Keratinocyte (primary cell): ENCODE measurements around the gene SORBS2. TPM values are rescaled to one million over a fixed set of nuclear protein-coding genes. Genes with fewer than 3 reads are reported as not detected.

ENCODE experiments used
- DNase-seq: peaks from one replicate; pipeline ENCODE4 v3.0.0-alpha.2; 2011; ENCODE audit warnings: low read depth, missing footprints, low spot score
- FAIRE-seq: peaks from 2 replicates; lab custom pipeline; 2011; peaks lifted over from hg19 to GRCh38; lab: Jason Lieb, UNC
- H2AFZ ChIP-seq: 2 replicates; pipeline ENCODE4 v1.6.0; 2012; ENCODE audit warnings: low read length, control low read depth, inconsistent platforms; ENCODE audit not compliant: control insufficient read depth
- H3K27ac ChIP-seq: 2 replicates; pipeline ENCODE4 v1.5.1; 2011; ENCODE audit warnings: low read length; ENCODE audit not compliant: control insufficient read depth, insufficient read depth
- H3K27me3 ChIP-seq: 3 replicates; pipeline ENCODE4 v1.6.0; 2011; ENCODE audit warnings: low read length; ENCODE audit not compliant: control insufficient read depth, insufficient read depth; ENCODE audit errors: extremely low read depth
- H3K36me3 ChIP-seq, 2 experiments: 2 replicates in 1 of 2; 3 replicates in 1 of 2; pipeline ENCODE4 v1.5.1; 2011; ENCODE audit warnings: low read length in 2 of 2, mild to moderate bottlenecking in 1 of 2; ENCODE audit not compliant: control insufficient read depth in 2 of 2, insufficient read depth in 2 of 2; ENCODE audit errors: extremely low read depth in 1 of 2
- H3K4me1 ChIP-seq: 3 replicates; pipeline ENCODE4 v1.5.1; 2011; ENCODE audit warnings: low read length; ENCODE audit not compliant: control insufficient read depth, insufficient read depth; ENCODE audit errors: extremely low read depth
- H3K4me2 ChIP-seq: 3 replicates; pipeline ENCODE4 v1.6.0; 2011; ENCODE audit warnings: low read depth, low read length; ENCODE audit not compliant: control insufficient read depth, insufficient read depth; ENCODE audit errors: extremely low read depth
- H3K4me3 ChIP-seq, 3 experiments: fragments of 200-600 bp in 1 of 3; sonication (generic) in 1 of 3; 2 replicates in 2 of 3; 3 replicates in 1 of 3; pipeline ENCODE4 v1.5.1; 2011 to 2016; ENCODE audit warnings: low read length in 3 of 3, mild to moderate bottlenecking in 3 of 3, control low read depth in 2 of 3, inconsistent platforms in 1 of 3, low read depth in 1 of 3, mixed read lengths in 1 of 3, mixed run types in 1 of 3, moderate library complexity in 1 of 3; ENCODE audit not compliant: control insufficient read depth in 2 of 3, insufficient read depth in 2 of 3; ENCODE audit errors: extremely low read depth in 1 of 3
- H3K79me2 ChIP-seq: 2 replicates; pipeline ENCODE4 v1.6.0; 2012; ENCODE audit warnings: low read length; ENCODE audit not compliant: control insufficient read depth, insufficient read depth
- H3K9ac ChIP-seq: 3 replicates; pipeline ENCODE4 v1.6.0; 2011; ENCODE audit warnings: low read length; ENCODE audit not compliant: control insufficient read depth, insufficient read depth; ENCODE audit errors: extremely low read depth
- H3K9me1 ChIP-seq: 3 replicates; pipeline ENCODE4 v1.6.0; 2011; ENCODE audit warnings: low read length; ENCODE audit not compliant: control insufficient read depth, insufficient read depth; ENCODE audit errors: extremely low read depth
- H3K9me3 ChIP-seq: 2 replicates; pipeline ENCODE4 v1.5.1; 2012; ENCODE audit warnings: low read depth, low read length; ENCODE audit not compliant: control insufficient read depth
- H4K20me1 ChIP-seq: 3 replicates; pipeline ENCODE4 v1.6.0; 2011; ENCODE audit warnings: low read length; ENCODE audit not compliant: control insufficient read depth, insufficient read depth; ENCODE audit errors: extremely low read depth
- EZH2 ChIP-seq: IDR thresholded peaks from one replicate; pipeline ENCODE4 v1.6.1; 2012; ENCODE audit warnings: inconsistent platforms, mild to moderate bottlenecking, low read length, moderate library complexity
- dilution Hi-C: fragments of 300-500 bp; cut with MboI; formaldehyde crosslinking; loops from one replicate; pipeline ENCODE4 v1.7.0; 2020; ENCODE audit warnings: low sequenced_read_pairs; ENCODE audit not compliant: extremely low pct_ligation_motif_present
- polyA plus RNA-seq, 5 experiments: library from polyadenylated mRNA; depleted of rRNA in 3 of 5; stranded (reverse) in 3 of 5; stranded (forward) in 1 of 5; unstranded in 1 of 5; fragments of >200 nt; gene quantifications; 1 replicate in 1 of 5; 2 replicates in 3 of 5; 3 replicates in 1 of 5; pipeline versions ENCODE4 v1.2.1 to v1.2.3, GENCODE V29; 2011 to 2012; ENCODE audit warnings: missing spikeins in 2 of 5, low read depth in 1 of 5, low replicate concordance in 1 of 5
- TF ChIP-seq, protein P1 (sequence below), 3 experiments: IDR thresholded peaks in 1 of 3; conservative IDR thresholded peaks in 1 of 3; optimal IDR thresholded peaks in 1 of 3; 2 replicates in 2 of 3; 3 replicates in 1 of 3; pipeline versions ENCODE3 to v1.5.1; 2011; ENCODE audit warnings: low read length in 3 of 3, mild to moderate bottlenecking in 3 of 3, moderate library complexity in 2 of 3, control low read depth in 1 of 3, inconsistent platforms in 1 of 3; ENCODE audit not compliant: insufficient read depth in 2 of 3; ENCODE audit errors: extremely low read depth in 1 of 3

SORBS2 gene
- polyA plus RNA-seq, 1 donor (not counting 4 experiments of a cell fraction or from before 2014, with no cell fraction given), result 0.14 TPM

DNA sequence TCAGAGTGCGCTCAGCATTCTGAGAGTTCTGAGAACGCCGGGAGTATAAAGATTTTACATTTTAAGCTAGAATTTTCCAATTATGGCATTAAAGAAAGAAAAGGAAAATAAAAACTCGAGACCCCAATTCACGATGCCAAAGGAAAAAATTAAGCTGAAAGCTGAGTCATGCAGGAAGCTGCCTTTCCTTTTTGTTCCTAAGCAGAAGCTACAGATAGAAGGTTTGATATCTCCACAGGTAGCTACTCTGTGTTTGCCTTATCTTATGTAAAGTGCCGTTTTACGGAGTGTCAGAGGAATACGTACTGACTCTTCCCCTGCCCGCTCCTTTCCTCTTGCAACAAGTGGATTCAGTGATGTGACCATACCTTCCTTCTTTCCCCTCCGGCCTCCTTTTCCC is 10.8 kb upstream of the SORBS2 start:
- no peak for DNase-seq
- peaks cover 5% of the 10 kb centered on the region for H3K9me3 ChIP-seq
- no peak overlapping the region for H3K27ac ChIP-seq
- no peak overlapping the region for H3K4me2 ChIP-seq
- no peaks in the 10 kb centered on the region for H3K9me1 ChIP-seq
- no peaks in the 10 kb centered on the region for H3K4me1 ChIP-seq
- no peak for FAIRE-seq
- no peaks in the 10 kb centered on the region for H3K36me3 ChIP-seq
- no peaks in the 10 kb centered on the region for H3K27me3 ChIP-seq
- H2AFZ ChIP-seq, result no peak overlapping the region
- TF ChIP-seq EZH2, result no peak
- TF ChIP-seq, protein P1, sequence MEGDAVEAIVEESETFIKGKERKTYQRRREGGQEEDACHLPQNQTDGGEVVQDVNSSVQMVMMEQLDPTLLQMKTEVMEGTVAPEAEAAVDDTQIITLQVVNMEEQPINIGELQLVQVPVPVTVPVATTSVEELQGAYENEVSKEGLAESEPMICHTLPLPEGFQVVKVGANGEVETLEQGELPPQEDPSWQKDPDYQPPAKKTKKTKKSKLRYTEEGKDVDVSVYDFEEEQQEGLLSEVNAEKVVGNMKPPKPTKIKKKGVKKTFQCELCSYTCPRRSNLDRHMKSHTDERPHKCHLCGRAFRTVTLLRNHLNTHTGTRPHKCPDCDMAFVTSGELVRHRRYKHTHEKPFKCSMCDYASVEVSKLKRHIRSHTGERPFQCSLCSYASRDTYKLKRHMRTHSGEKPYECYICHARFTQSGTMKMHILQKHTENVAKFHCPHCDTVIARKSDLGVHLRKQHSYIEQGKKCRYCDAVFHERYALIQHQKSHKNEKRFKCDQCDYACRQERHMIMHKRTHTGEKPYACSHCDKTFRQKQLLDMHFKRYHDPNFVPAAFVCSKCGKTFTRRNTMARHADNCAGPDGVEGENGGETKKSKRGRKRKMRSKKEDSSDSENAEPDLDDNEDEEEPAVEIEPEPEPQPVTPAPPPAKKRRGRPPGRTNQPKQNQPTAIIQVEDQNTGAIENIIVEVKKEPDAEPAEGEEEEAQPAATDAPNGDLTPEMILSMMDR (optimal IDR thresholded peaks at IDR 0.05 in 1 of 3, IDR thresholded peaks at IDR 0.05 in 1 of 3, conservative IDR thresholded peaks at IDR 0.05 in 1 of 3; ENCODE audit: extremely low read depth in 1 of 3, insufficient read depth in 2 of 3, low read length in 3 of 3), result no peak
- H4K20me1 ChIP-seq, result no peaks in the 10 kb centered on the region
- H3K9ac ChIP-seq, result no peak overlapping the region
- H3K4me3 ChIP-seq, result no peak overlapping the region
- no peaks in the 10 kb centered on the region for H3K79me2 ChIP-seq
- dilution Hi-C loops, result no loop called here

DNA sequence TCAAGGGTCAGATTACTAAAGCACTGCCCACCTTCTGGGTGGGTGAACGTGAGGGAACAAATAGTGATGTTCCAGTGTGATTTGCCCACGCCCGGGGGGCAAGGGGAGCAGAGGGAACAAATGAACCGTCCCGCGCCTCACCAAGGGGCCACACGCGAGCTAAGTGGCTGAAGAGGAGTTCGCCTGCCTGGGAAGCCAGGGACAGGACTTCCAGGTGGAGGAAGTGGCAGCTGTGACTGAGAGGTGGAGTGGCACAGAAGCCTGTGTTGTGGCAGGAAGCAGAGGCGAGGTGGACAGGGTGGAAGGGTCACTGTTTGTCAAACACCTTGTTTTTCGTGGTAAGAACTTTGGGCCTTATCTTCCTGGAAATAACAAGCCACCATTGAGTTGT is 9.0 kb upstream of the SORBS2 start:
- Histone ChIP-seq H3K9me3 (no peaks in the 10 kb centered on the region), H3K9me1 (no peaks in the 10 kb centered on the region), H4K20me1 (no peaks in the 10 kb centered on the region), H3K36me3 (no peaks in the 10 kb centered on the region), H3K4me3 (no peak overlapping the region), H2AFZ (no peak overlapping the region), H3K27me3 (no peaks in the 10 kb centered on the region), H3K79me2 (no peaks in the 10 kb centered on the region), H3K4me1 (no peaks in the 10 kb centered on the region), H3K4me2 (no peak overlapping the region), H3K27ac (no peak overlapping the region), H3K9ac (no peak overlapping the region)
- dilution Hi-C loops, result no loop called here
- no peak for TF ChIP-seq EZH2
- TF ChIP-seq, protein P1 (optimal IDR thresholded peaks at IDR 0.05 in 1 of 3, IDR thresholded peaks at IDR 0.05 in 1 of 3, conservative IDR thresholded peaks at IDR 0.05 in 1 of 3; ENCODE audit: extremely low read depth in 1 of 3, insufficient read depth in 2 of 3, low read length in 3 of 3), result no peak
- DNase-seq (no peak), FAIRE-seq (no peak)
